Breast epithelium (tissue), 4 donors: ENCODE measurements around the gene CTNNBIP1. TPM values are rescaled to one million over a fixed set of nuclear protein-coding genes. Genes with fewer than 3 reads are reported as not detected.

Experiments used
- DNase-seq, 2 donors: peaks; one replicate each; pipeline ENCODE4 v3.0.0-alpha.2; 2019; ENCODE audit warnings: low spot score in 2 of 2
- H3K27ac ChIP-seq, 2 donors: fragments of 200-600 bp; sonication (generic) in 1 of 2; one replicate each; pipeline ENCODE4 v1.5.1; 2016 to 2019; ENCODE audit warnings: mild to moderate bottlenecking in 1 of 2
- H3K27me3 ChIP-seq, 2 donors: fragments of 200-600 bp; sonication (generic) in 1 of 2; one replicate each; pipeline versions ENCODE4 v1.5.1 to v1.6.0; 2017 to 2019; ENCODE audit warnings: control low read depth in 1 of 2, mild to moderate bottlenecking in 1 of 2
- H3K36me3 ChIP-seq: fragments of 200-600 bp; one replicate; pipeline ENCODE4 v1.5.1; 2019
- H3K4me1 ChIP-seq, 2 donors: fragments of 200-600 bp; sonication (generic); one replicate each; pipeline ENCODE4 v1.5.1; 2016 to 2019; ENCODE audit warnings: control low read depth in 1 of 2
- H3K4me3 ChIP-seq, 3 donors: fragments of 200-600 bp; sonication (generic); 1 replicate in 2 of 3; 2 replicates in 1 of 3; pipeline ENCODE4 v1.5.1; 2016 to 2019; ENCODE audit warnings: mild to moderate bottlenecking in 3 of 3, moderate library complexity in 2 of 3
- H3K9me3 ChIP-seq, 2 donors: fragments of 200-600 bp; sonication (generic) in 1 of 2; one replicate each; pipeline ENCODE4 v1.5.1; 2016 to 2019; ENCODE audit warnings: control low read depth in 1 of 2
- CTCF ChIP-seq, 3 donors: fragments of 450-650 bp; IDR thresholded peaks; one replicate each; pipeline ENCODE4 v1.5.1; 2016 to 2017; ENCODE audit warnings: antibody characterized with exemption in 3 of 3, mild to moderate bottlenecking in 3 of 3, moderate library complexity in 3 of 3
- POLR2A ChIP-seq: fragments of 450-650 bp; IDR thresholded peaks from one replicate; pipeline ENCODE4 v1.6.1; 2016; ENCODE audit warnings: antibody characterized with exemption, mild to moderate bottlenecking, moderate library complexity
- POLR2AphosphoS5 ChIP-seq, 3 donors: sonication (generic); formaldehyde crosslinking; IDR thresholded peaks; one replicate each; pipeline ENCODE4 v1.6.1; 2017; ENCODE audit warnings: antibody characterized with exemption in 3 of 3
- intact Hi-C: fragments of 100-400 bp; cut with DNase I; formaldehyde crosslinking; loops from one replicate; pipeline ENCODE4 v1.15.1; 2023; ENCODE audit warnings: low total_unique reads
- total RNA-seq, 3 donors: library from RNA; depleted of rRNA; stranded (reverse); fragments of >200 nt; gene quantifications; one replicate each; pipeline ENCODE4 v1.1.0, GENCODE V29; 2016

Gene CTNNBIP1
- total RNA-seq, 3 donors from 2014 or later, result 25.9 to 37.9 (median 29.5) TPM

GRCh38 chr1:9835404-9835757 is 74.7 kb downstream of the CTNNBIP1 start:
- H3K4me3 ChIP-seq, result peak overlapping the region in 2 of 3 donors; percentile 1 to 27
- DNase-seq, result no peak

GRCh38 chr1:9833632-9834031 is 76.4 kb downstream of the CTNNBIP1 start:
- no peaks in the 10 kb centered on the region for H3K36me3 ChIP-seq
- H3K4me3 ChIP-seq, result no peak overlapping the region
- H3K4me1 ChIP-seq, result peaks cover 4 to 13% of the 10 kb centered on the region in 2 donors
- no peaks in the 10 kb centered on the region for H3K9me3 ChIP-seq
- intact Hi-C loops, result no loop called here
- no peak for TF ChIP-seq POLR2A
- TF ChIP-seq POLR2AphosphoS5 (IDR thresholded peaks at IDR 0.05), result no peak
- no peak for TF ChIP-seq CTCF (IDR thresholded peaks at IDR 0.05)
- H3K27me3 ChIP-seq, result no peaks in the 10 kb centered on the region
- H3K27ac ChIP-seq, result no peak overlapping the region
- no peak for DNase-seq

More at GRCh38 chr1:9835404-9835757, 74.7 kb downstream of the CTNNBIP1 start:
- intact Hi-C loops, result no loop called here
- Histone ChIP-seq H3K4me1 (peaks cover 4 to 13% of the 10 kb centered on the region in 2 donors), H3K27ac (peak overlapping the region; percentile 77 to 84), H3K36me3 (no peaks in the 10 kb centered on the region), H3K9me3 (no peaks in the 10 kb centered on the region), H3K27me3 (no peaks in the 10 kb centered on the region)
- TF ChIP-seq CTCF (IDR thresholded peaks at IDR 0.05) (no peak), POLR2AphosphoS5 (IDR thresholded peaks at IDR 0.05) (no peak), POLR2A (no peak)

DNA sequence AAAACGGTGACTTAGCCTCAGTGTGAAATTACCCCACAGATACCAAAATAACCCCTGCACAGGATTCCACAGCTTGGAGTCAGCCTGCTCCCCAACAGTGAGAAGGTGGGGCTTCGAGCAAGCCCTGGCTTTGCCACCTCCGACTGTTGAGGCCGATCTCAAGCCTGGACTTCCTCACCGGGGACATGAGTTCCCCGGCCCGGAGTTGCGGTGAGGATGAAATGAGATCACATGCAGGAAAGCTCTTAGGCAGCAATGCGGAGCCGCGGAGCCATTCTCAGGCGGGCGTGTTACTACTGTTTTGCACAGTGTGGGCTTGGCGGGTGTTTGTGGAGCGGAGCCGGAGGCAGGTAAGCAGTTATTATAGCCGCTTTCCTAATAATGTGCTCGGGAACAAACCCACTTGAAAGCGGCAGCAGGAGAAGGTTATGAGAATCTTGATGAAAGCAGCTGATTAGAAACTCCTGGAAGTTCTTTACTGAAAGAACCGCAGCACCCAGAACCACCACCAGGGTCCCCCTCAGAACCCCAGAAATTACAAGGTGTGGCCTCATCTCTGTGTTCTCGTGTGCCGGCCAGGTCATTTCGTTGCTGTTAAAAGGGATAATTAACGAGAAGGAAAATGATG is 82.4 kb downstream of the CTNNBIP1 start:
- H3K4me3 ChIP-seq, result no peak overlapping the region
- no peak for DNase-seq
- intact Hi-C loops, result no loop called here
- no peaks in the 10 kb centered on the region for H3K27me3 ChIP-seq
- no peaks in the 10 kb centered on the region for H3K9me3 ChIP-seq
- no peaks in the 10 kb centered on the region for H3K36me3 ChIP-seq
- TF ChIP-seq POLR2A, result no peak
- peak in 1 of 3 donors; percentile 14 for TF ChIP-seq CTCF (IDR thresholded peaks at IDR 0.05)
- no peak overlapping the region for H3K27ac ChIP-seq
- peaks cover 3 to 6% of the 10 kb centered on the region in 2 donors for H3K4me1 ChIP-seq

- no peak for DNase-seq
- TF ChIP-seq POLR2AphosphoS5 (IDR thresholded peaks at IDR 0.05), result no peak
- TF ChIP-seq CTCF (IDR thresholded peaks at IDR 0.05), result no peak
- TF ChIP-seq POLR2A, result no peak
- H3K4me3 ChIP-seq, result no peak overlapping the region
- no peaks in the 10 kb centered on the region for H3K9me3 ChIP-seq
- H3K27ac ChIP-seq, result no peak overlapping the region
- H3K27me3 ChIP-seq, result no peaks in the 10 kb centered on the region
- intact Hi-C loops, result no loop called here
- peaks cover 3 to 6% of the 10 kb centered on the region in 2 donors for H3K4me1 ChIP-seq
- no peaks in the 10 kb centered on the region for H3K36me3 ChIP-seq
These were observed 83.5 kb downstream of the CTNNBIP1 start for GRCh38 chr1:9826616-9827015.

DNA sequence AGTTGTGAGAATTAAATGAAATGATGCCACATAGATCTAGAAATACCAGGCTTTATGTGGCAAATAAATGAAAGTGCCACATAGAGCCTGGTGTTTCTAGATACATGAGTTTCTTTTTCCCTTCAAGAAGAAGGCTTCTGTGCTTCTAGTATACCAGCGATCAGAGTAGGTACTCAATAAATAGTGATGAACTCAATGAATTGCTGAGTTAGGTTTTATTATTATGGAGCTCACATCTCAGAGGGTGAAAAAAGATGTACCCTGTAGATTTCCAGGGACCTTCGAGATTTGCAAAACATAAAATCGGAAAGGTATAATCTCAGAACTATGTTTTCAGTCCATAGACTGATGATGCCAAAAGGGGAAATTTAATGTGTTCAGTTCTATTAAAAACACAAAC is 84.0 kb downstream of the CTNNBIP1 start:
- no peak for TF ChIP-seq POLR2A
- TF ChIP-seq CTCF (IDR thresholded peaks at IDR 0.05), result no peak
- no peak for TF ChIP-seq POLR2AphosphoS5 (IDR thresholded peaks at IDR 0.05)
- intact Hi-C loops, result no loop called here
- H3K27me3 ChIP-seq, result no peaks in the 10 kb centered on the region
- H3K4me1 ChIP-seq, result peaks cover 3 to 6% of the 10 kb centered on the region in 2 donors
- no peak for DNase-seq
- H3K36me3 ChIP-seq, result no peaks in the 10 kb centered on the region
- no peaks in the 10 kb centered on the region for H3K9me3 ChIP-seq
- peak overlapping the region; percentile 95 to 96 for H3K27ac ChIP-seq
- H3K4me3 ChIP-seq, result no peak overlapping the region
